NCI-H2029 (cell line): ENCODE data around the gene GDF2.
A peak's percentile ranks its signal among the peaks of the same experiment; 100 is the strongest.

Experiments
- DNase-seq: peaks from one replicate; lab custom pipeline; 2025; lab: John Stamatoyannopoulos, UW

The GDF2 gene

GRCh38 chr10:47333532-47333931 lies 11.3 kb downstream of the GDF2 start:
- DNase-seq, result no peak

- no peak for DNase-seq
Observed at GRCh38 chr10:47334466-47335295, 12.4 kb downstream of the GDF2 start.

DNA sequence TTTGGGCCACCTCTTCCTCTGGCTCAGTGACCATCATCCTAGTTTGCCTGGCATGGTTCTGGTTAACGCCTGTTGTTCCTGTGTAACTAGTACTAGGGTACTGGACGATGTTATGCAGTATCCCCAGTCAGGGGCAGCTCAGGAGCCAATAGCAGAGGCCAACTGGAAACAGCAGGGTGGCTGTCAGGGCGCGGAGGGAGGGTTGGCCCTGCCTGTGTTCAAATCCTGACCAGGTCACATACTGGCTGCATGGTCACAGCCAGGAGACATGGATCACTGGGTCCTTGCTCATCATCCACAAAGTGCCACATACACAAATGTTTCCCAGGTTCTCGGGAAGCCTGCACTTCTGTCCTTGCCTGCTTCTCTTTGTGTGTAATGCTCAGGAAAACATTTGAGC lies 13.7 kb downstream of the GDF2 start:
- DNase-seq, result no peak

DNA sequence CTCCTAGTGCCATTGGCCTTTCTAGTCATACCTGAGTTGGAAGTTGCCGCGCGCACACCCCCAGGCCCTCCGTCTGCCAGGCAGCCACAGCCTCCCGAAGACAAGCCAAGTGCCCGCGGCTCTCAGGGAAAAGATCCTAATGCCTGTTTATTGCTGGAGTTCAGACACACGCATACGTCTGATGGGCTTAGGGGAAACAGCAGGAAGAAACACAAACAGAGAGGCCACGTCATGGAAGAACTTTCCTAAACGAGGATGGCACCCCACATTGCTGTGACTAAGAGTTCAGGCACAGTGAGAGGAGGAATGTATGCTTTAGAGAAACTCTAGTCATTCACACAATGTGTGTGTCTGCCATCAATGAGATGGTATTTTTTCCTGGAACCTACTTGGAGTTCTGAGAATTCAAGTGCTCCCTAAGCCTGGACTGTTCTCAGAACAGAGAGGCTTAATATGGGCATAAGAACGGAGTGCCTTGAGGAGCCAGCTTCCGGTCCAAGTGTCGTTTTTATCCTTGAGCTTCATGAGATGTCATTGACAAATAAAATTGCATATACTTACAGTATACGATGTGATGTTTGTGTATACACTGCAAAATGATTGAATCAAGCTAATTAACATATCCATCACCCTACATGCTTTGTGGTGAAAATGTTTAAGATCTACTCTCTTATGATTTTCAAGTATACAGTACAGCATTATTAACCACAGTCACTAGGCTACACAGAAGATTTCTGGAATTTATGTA lies 14.3 kb downstream of the GDF2 start:
- no peak for DNase-seq

DNA sequence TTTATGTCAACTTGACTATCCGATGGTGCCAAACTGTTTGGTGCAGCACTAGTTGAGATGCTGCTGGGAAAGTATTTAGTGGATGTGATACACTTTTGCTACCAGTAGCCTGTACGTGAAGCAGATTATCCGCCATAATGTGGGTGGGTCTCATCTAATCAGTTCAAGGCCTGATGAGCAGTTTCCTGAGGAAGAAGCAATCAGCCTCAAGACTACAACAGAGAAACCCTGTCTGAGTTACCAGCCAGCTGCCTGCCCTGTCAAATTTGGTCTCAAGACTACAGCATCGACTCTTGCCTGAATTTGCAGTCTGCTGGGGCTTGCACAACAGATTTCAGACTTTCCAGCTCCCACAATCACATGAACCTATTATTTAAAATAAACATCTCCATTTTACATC lies 15.1 kb downstream of the GDF2 start:
- DNase-seq, result no peak

GRCh38 chr10:47339186-47339735 lies 17.0 kb downstream of the GDF2 start:
- no peak for DNase-seq

GRCh38 chr10:47339759-47340607 lies 17.7 kb downstream of the GDF2 start:
- no peak for DNase-seq

DNA sequence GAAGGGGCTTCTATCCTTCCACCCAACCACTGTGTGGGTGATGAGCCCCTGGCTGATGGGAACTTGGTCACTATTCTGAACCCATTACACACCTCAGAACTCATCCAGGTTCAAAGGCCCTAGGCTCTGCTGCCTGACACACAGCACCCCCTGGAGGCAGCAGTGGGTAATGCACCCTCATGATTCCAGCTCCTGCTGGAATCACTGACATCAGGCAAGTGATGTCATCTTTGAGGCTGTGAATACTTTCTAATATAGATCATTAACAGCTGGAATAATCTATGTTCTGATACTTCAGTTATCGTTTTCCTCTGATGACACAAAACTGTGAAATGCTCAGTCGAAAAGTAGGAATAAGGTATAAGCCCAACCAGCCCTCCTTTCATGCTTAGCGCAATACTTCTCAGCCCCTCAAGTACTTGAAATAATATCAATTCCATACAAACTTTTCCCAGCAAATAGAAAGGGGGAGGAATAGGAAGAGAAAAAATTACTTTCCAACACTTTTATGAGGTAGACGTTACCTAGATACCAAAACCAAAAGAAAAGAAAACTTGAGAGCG lies 18.4 kb downstream of the GDF2 start:
- DNase-seq, result no peak

- DNase-seq, result no peak
Observed at GRCh38 chr10:47344996-47345870, 23.0 kb downstream of the GDF2 start.

DNA sequence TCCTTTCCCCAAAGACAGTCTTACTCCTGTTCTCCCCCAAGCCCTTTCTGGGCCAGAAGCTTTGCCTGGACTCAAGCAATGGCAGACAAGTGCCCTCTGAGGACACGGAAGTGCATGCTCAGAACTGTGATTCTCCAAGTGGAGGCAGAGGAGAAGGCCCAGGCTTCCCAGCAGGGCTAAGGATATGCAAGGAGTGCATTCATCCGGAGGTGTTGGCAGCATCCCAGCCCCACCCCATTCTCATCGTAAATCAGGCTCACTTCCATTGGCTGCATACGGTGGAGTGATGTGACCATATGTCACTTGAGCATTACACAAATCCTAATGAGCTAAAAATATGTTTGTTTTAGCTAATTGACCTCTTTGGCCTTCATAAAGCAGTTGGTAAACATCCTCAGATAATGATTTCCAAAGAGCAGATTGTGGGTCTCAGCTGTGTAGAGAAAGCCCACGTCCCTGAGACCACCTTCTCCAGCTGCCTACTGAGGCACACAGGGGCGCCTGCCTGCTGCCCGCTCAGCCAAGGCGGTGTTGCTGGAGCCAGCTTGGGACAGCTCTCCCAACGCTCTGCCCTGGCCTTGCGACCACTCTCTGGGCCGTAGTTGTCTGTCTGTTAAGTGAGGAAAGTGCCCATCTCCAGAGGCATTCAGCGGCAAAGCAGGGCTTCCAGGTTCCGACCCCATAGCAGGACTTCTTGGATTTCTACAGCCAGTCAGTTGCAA lies 24.5 kb downstream of the GDF2 start:
- DNase-seq, result peak; percentile 43

GRCh38 chr10:47347303-47347675 lies 25.0 kb downstream of the GDF2 start:
- no peak for DNase-seq

DNA sequence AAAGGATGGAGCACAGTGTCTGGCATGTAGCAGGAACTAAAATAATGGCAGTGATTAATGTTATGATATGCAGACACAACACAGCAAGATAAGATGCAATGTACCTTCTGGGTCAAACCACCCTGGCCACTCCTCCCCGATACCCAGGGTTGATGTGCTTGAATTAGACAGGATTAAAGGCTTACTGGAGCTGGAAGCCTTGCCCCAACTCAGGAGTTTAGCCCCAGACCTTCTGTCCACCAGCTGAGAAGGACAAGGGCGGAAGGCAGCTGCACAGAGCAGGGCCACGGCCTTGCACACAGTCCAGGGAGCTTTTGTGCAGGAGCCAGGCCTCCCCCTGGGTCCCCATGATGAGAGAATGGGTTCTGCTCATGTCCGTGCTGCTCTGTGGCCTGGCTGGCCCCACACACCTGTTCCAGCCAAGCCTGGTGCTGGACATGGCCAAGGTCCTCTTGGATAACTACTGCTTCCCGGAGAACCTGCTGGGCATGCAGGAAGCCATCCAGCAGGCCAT lies 25.9 kb downstream of the GDF2 start, which contains the start of gene RBP3:
Gene RBP3, plus strand, starts transcription at position 226 of the 514 bp plus-strand sequence. Its CDS starts 122 bp downstream, at position 348.
- DNase-seq, result no peak

GRCh38 chr10:47348661-47349470 lies 26.6 kb downstream of the GDF2 start:
- DNase-seq, result no peak

DNA sequence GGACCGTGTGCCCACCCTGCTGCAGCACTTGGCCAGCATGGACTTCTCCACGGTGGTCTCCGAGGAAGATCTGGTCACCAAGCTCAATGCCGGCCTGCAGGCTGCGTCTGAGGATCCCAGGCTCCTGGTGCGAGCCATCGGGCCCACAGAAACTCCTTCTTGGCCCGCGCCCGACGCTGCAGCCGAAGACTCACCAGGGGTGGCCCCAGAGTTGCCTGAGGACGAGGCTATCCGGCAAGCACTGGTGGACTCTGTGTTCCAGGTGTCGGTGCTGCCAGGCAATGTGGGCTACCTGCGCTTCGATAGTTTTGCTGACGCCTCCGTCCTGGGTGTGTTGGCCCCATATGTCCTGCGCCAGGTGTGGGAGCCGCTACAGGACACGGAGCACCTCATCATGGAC lies 27.3 kb downstream of the GDF2 start:
- DNase-seq, result no peak

DNA sequence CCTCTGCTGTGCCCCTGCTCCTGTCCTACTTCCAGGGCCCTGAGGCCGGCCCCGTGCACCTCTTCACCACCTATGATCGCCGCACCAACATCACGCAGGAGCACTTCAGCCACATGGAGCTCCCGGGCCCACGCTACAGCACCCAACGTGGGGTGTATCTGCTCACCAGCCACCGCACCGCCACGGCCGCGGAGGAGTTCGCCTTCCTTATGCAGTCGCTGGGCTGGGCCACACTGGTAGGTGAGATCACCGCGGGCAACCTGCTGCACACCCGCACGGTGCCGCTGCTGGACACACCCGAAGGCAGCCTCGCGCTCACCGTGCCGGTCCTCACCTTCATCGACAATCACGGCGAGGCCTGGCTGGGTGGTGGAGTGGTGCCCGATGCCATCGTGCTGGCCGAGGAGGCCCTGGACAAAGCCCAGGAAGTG lies 27.7 kb downstream of the GDF2 start:
- DNase-seq, result no peak

GRCh38 chr10:47350671-47351640 lies 28.7 kb downstream of the GDF2 start:
- no peak for DNase-seq

DNA sequence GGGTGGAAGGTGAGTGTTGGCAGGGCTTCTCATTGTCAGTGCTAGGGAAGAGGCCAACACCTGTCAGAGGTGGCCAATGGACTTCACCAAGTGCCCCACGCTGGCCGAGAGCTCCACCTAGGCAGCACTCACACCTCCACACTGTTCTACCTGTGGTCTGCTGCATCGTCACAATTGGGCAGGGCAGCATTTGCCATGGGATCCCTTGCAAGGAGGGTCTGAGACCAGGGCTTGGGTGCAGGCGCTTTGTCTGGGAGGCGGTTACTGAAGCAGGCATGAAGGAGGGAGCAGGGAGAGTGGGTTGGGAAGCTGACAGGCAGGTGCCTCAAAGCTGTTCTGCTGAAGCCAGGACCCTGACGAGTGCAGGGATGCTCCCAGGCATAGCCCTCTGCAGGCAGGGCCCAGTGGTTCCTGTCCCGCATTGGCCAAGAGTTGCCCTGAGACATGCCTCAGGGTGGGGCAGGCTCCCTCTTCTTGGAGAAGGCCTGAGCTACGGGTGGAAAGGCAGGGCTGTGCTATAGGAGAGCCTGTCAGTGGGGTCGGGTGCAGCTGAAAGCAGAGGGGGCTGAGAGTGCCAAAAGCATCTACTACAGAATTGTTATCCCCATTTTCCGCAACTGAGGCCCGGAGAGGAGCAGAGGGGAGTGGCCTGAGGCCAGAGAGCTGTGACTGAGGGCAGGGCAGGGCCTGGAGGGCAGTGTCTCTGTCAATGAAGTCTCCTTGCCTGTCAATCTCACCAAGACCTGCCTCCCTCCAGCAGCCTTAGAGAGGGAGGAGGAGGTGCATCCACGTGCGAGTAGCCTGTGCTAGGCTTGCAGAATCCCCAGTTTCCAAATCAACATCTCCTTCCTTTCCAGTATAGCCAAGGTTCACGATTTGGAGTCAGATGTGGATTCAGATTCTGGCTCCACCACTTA lies 29.9 kb downstream of the GDF2 start:
- DNase-seq, result no peak
